GM10847 (cell line): ENCODE data around the gene PTMS.

Source experiments
- POLR2A ChIP-seq: IDR thresholded peaks from 2 replicates; pipeline ENCODE4 v1.6.1; 2011; ENCODE audit not compliant: insufficient read length; ENCODE audit errors: extremely low read depth

PTMS gene, protein sequence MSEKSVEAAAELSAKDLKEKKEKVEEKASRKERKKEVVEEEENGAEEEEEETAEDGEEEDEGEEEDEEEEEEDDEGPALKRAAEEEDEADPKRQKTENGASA

DNA sequence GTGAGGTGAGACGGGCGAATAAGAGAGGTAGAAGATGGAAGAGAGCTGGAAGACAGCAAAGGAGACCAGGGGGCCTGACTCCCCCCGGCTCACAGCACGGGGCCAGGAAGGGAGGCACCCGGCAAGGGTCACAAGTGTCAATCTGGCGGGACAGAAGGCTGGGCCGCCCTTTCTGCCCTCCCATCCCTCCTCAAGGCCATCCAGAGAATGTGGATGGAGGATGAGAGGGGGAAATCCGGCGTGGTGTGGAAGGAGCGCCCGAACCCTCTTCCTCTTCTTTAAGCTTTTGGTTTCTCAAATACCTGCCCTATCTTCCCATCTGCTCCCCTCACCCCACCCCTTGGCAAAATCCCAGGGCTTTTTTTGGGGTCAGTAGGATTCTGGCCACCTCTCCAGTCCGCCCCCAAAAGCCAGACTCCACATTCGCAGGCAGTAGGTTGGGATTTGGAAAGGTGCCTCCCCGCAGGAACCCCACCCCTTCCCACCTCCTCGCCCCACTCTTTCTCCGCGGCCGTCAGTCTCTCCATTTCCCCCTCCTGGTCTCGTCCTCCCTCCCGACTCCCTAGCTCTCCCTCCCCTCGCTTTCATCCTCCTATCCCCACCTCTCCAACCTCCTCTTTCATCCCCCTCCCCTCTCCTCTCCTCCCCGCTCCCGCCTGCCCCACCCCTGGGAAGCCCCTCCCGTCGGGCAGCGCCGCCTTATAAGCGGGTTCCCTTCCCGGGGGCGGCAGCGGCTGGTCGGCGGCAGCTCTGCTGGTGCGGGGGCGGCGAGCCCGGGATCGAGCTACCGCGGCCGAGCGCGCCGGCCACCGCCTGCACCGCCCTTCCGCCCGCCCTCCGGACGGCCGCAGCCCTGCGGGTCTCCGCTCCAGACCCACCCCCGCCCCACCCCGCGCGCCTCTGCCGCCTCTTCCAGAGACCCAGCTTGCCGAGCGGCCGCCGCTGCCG is at the start of gene PTMS:
PTMS (plus strand) TSS at position 730 of the 948 bp plus-strand sequence. CDS start 343 bp downstream, outside the sequence.
- TF ChIP-seq POLR2A, result peak; percentile 66

DNA sequence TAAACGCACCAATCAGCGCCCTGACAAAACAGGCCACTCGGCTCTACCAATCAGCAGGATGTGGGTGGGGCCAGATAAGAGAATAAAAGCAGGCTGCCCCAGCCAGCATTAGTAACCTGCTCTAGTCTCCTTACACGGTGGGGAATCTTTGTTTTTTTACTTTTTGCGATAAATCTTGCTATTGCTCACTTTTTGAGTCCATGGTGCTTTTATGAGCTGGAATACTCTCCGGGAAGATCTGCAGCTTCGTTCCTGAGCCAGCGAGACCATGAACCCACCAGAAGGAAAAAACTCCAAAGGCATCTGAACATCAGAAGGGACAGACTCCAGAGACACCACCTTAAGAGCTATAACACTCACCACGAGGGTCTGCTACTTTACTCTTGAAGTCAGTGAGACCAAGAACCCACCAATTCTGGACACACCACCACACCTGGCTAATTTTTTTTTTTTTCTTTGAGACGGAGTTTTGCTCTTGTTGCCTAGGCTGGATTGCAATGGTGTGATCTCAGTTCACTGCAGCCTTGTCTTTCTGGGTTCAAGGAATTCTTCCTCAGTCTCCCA is 49.2 kb upstream of the PTMS start:
- TF ChIP-seq POLR2A, result no peak

DNA sequence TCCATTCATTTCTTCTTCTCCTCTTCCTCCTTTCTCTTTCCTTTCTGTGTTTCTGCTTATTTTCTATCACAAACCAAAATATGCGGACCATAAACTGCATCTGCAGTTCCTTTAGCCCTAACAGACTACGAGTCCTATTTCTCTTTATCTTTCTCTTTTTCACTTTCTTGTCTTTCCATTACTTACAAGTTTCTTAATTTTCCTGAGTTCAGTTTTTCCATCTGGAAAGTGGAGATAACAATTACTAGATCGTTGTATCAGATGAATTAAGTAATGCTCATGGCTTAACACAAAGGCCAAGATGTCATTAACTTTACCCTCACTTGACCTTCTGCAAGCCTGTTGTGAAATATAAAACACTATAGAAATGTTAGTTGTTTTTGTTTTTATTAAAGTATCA is 43.3 kb upstream of the PTMS start:
- TF ChIP-seq POLR2A, result no peak

DNA sequence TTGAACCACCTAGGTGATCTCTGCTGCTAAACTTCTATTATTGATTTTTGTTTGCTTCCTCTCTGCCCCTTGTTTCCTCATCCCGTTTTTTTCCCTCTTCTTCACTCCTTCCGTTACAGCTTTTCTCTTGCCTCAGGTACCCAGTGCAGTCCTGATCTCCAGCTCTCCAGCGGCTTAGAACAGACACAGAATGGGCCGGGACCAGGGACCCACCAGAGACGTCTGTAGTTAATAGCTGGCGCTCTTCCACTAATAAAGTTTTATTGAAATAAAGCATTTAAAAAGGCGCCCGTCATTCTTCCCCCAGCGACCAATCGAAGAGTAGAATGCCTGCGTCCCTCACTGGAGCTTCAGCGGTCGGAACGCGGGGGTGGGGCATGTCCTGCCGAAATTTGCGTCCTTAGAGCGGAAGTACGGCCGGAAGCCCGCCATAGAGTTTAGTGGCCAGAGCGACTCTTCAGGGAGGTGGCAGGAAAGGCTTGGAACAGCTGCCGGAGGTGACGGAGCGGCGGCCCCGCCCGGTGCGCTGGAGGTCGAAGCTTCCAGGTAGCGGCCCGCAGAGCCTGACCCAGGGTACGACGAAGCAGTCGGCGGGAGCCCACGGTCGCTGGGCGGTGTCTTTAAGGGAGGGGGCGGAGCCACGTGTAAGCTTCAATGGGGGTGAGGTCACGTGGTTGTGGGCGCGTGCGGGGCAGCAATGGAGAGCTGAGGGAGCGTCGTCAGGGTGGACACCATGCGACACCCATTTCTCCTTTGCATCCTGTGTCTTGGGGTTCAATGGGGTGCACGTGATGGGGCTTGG is 42.4 kb upstream of the PTMS start, which contains the start of gene COPS7A:
COPS7A (plus strand) TSS at position 440 of the 802 bp plus-strand sequence. CDS start 611 bp downstream, outside the sequence.
- peak; percentile 53 for TF ChIP-seq POLR2A

DNA sequence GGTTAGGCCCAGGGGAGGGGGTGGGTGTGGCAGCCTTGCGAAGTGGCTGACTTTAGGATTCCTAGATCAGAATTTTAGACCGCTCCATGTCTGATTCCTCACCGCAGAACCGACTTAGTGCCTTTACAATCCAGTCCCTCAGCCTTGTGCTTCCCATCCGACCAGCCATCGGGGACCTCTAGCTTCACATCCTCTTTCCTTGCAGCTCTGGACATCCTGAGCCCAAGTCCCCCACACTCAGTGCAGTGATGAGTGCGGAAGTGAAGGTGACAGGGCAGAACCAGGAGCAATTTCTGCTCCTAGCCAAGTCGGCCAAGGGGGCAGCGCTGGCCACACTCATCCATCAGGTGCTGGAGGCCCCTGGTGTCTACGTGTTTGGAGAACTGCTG is 41.8 kb upstream of the PTMS start:
- TF ChIP-seq POLR2A, result no peak

DNA sequence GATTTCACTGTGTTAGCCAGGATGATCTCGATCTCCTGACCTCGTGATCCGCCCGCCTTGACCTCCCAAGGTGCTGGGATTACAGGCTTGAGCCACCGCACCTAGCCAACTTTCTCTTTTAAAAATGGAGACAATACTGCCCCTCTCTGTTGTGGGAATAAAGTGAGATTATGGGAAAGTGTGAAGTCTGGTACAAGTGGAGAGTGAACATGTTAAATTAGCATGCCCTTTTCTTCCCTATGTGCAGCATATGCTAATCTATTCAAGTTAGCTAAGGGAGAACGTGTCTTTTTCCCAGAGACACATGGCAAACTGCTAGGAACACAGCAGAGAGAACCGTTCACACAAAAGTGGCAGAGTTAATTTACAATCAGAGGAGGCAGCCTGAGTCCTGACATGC is 40.8 kb upstream of the PTMS start:
- TF ChIP-seq POLR2A, result no peak

DNA sequence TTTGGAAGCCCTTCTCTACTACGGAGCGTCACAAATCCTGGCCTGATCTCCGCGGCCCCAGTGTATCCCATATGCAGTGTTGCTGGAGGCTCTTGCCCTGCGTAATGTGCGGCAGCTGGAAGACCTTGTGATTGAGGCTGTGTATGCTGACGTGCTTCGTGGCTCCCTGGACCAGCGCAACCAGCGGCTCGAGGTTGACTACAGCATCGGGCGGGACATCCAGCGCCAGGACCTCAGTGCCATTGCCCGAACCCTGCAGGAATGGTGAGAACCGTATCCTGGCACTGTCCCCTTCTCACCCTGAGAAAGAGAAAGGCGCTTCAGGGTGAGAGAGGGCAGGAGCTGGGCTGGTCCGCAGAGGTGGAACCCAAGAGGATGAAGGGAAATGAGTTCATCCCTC is 37.0 kb upstream of the PTMS start:
- TF ChIP-seq POLR2A, result no peak

DNA sequence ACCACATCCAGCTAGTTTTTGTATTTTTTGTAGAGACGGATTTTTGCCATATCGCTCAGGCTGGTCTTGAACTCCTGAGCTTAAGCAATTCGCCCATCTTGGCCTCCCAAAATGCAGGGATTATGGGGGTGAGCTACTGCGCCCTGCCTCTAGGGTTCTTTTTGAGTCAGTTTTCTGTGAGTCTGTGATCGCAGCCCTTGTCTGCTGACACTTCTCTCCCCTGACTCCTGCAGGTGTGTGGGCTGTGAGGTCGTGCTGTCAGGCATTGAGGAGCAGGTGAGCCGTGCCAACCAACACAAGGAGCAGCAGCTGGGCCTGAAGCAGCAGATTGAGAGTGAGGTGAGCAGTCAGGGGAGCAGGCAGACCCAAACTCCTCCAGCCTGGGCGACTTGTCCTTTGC is 36.0 kb upstream of the PTMS start:
- TF ChIP-seq POLR2A, result no peak

DNA sequence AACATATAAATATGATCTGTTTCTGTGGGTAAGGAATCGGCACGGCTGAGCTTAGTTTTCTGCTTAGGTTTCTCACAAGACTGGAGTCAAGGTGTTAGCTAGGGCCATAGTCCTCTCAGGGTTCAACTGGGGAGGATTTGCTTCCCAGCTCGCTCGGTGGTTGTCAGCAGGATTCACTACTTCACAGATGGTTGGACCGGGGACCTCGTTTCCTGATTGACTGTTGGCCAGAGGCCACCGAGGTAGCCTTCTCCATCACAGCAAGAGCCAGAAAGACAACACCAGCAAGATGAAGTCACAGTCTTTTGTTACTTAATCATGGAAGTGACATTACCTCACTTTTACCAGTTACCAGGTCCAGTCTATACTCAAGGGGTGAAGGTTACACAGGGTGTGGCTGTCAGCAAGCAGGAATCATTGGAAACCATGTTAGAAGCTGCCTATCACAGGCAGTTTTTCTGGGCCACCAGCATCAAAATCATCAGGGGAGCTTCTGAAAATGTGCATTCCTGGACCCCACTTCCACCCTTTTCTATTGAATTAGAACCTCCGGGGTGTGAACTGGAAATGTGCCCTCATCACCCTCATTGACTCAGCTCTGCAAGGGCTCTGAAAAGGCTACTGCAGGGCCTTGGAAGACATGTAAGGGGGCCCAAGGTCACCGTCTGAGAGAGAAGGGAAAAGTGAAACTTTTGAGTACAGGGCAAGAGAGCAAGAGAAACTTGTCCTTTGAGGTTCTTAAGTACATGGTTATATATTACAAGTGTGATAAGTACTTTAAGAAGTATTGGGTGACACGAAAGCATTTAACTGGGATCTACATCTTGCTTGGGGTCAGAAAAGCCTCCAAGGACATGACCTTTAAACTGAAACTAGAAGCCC is 31.4 kb upstream of the PTMS start:
- no peak for TF ChIP-seq POLR2A

DNA sequence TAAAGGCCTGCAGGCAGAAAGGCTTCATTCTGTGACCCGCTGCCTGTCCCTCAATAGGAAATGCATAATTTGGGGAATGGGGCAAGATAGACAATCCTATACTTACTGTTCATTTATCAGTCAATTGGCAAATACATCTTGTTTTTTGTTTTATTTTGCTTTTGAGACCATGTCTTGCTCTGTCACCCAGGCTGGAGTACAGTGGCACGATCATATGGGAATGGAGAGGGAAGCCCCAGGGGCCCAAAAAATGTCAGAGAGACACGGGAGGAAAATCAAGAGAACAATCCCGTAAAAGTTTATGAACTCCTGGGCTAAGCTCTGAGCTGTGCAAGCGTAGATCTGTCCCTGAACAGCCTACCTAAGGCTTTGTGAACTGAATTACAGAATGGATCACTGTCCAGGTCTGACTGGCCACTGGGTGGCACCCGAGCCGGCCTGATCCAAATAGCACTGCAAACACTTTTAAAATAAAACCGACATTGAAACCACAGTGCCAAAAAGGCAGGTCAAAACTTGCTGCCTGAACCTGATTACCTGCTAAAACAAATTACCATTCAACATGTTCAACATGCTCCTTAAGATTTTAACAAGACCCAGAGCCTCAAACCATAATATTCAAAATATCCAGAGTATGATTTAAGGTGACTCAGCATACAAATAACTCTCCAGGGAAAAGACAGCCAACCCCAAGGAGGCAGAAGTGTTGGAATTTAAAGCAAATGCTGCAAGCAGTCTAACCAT is 30.5 kb upstream of the PTMS start:
- no peak for TF ChIP-seq POLR2A

DNA sequence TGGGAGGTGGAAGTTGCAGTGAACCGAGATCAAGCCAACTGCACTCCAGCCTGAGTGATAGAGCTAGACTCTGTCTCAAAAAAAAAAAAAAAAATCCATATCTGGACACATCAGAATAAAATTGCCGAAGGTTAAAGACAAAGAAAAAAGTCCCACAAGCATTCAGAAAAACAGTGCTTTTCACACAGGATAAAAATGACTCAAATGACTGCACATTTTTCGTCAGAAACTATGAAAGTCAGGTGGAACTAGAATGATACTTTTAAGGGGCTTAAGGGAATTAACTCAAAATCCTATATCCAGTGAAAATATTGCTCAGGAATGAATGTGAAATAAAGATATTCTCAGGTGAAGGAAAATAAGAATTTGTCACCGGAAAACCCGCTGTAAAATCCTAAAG is 29.4 kb upstream of the PTMS start:
- TF ChIP-seq POLR2A, result no peak

DNA sequence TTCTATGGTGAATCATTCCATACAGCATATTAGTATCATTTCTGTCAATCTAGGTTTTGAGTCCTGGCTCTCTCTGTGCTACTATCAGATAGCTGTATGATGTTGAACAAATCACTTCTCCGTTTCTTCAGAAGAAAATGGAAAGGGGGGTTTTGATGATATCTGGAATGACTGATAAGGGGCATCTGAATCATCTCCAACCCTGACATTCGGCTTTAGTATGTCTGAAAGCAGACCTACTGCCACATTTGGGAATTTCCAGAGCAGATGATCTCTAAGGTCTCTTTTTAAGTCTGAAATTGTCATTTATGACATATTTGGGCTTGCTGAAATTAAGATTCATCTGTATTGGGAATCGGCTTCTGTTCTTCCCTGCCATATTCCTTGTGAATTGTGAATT is 23.3 kb upstream of the PTMS start:
- no peak for TF ChIP-seq POLR2A

DNA sequence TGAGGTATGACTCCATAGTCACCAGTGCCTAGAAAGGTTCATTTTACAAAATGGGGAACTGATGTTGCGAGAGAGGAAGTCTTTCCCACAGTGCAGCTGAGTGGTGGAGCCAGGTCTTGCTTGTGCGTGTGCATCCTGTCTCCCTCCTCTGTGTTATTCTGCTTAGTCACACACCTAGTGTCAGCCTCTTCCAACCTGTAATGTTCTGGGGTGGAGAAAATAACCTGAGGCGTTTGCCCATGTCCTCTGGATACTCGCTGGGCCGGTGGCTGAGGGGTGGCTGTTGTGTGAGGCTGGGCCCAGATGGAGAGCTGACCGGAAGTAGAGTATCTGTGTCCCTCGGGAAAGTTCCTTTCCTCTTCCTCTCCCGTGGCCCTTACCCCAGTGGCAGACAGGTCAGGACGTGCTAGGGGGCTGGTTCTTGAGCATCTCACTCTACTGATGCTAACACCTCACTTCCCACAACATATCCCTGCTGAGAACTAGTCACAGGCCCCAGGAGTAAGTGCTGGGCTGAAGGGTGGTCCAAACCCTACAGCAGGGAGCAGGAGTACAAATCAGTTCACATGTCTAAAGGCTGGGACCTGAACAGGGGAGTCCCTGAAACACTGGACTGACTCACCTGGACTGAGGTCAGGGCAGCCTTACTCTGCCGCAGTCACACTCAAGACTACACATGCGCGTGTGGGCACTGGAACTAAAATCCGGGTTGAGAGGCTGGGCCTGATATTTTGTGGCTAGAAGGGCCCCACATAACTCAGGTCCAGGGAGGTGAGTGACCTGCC is 20.2 kb upstream of the PTMS start:
- TF ChIP-seq POLR2A, result no peak
